ENCODE data around the gene COL8A2.

Gene COL8A2

GRCh38 chr1:36109041-36109679 lies 15.9 kb downstream of the COL8A2 start:
- TF ChIP-seq FOXP2 (optimal IDR thresholded peaks at IDR 0.05; ENCODE audit: borderline replicate concordance, extremely low read depth, extremely low read length, insufficient read depth) (no peak), POLR2AphosphoS5 (IDR thresholded peaks at IDR 0.05; ENCODE audit: low read depth, low read length) (no peak), TAF1 (IDR thresholded peaks at IDR 0.05; ENCODE audit: borderline replicate concordance, insufficient read depth, low read length) (no peak), REST (IDR thresholded peaks at IDR 0.05; ENCODE audit: insufficient read depth in 1 of 2, low read depth in 2 of 2, low read length in 2 of 2) (no peak), SIN3A (IDR thresholded peaks at IDR 0.05; ENCODE audit: borderline replicate concordance, insufficient read depth, low read length) (no peak)

GRCh38 chr1:36108314-36108713 lies 16.7 kb downstream of the COL8A2 start:
- TF ChIP-seq TAF1 (IDR thresholded peaks at IDR 0.05; ENCODE audit: borderline replicate concordance, insufficient read depth, low read length) = no peak
- TF ChIP-seq REST (IDR thresholded peaks at IDR 0.05; ENCODE audit: insufficient read depth in 1 of 2, low read depth in 2 of 2, low read length in 2 of 2) = no peak

DNA sequence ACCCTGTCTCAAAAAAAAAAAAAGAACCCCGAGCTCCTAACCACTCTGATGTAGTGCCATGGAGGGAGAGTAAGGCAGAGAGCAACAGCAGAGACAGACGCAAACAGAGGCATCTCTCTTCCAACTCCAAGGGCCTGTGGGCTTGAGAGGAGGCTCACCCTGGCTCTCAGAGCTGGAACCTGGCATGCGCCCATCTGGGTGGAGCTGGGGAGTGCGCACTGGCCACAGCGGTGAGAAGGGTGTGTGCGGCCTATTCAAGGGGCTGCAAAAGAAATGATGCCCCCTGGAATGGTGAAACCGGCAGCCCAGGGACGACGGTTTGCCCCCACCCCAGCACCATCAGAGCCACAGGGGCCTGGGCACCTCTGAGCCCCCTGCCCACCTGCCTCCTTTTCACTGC lies 17.6 kb downstream of the COL8A2 start:
- TF ChIP-seq POLR2AphosphoS5 (IDR thresholded peaks at IDR 0.05; ENCODE audit: low read depth, low read length) = no peak
- no peak for TF ChIP-seq REST (IDR thresholded peaks at IDR 0.05; ENCODE audit: insufficient read depth in 1 of 2, low read depth in 2 of 2, low read length in 2 of 2)
- no peak for TF ChIP-seq SIN3A (IDR thresholded peaks at IDR 0.05; ENCODE audit: borderline replicate concordance, insufficient read depth, low read length)
- TF ChIP-seq TAF1 (IDR thresholded peaks at IDR 0.05; ENCODE audit: borderline replicate concordance, insufficient read depth, low read length) = no peak
- no peak for TF ChIP-seq FOXP2 (optimal IDR thresholded peaks at IDR 0.05; ENCODE audit: borderline replicate concordance, extremely low read depth, extremely low read length, insufficient read depth)

- no peak for TF ChIP-seq FOXP2 (optimal IDR thresholded peaks at IDR 0.05; ENCODE audit: borderline replicate concordance, extremely low read depth, extremely low read length, insufficient read depth)
- no peak for TF ChIP-seq POLR2AphosphoS5 (IDR thresholded peaks at IDR 0.05; ENCODE audit: low read depth, low read length)
- no peak for TF ChIP-seq TAF1 (IDR thresholded peaks at IDR 0.05; ENCODE audit: borderline replicate concordance, insufficient read depth, low read length)
These were observed 18.8 kb downstream of the COL8A2 start for GRCh38 chr1:36106269-36106668.

DNA sequence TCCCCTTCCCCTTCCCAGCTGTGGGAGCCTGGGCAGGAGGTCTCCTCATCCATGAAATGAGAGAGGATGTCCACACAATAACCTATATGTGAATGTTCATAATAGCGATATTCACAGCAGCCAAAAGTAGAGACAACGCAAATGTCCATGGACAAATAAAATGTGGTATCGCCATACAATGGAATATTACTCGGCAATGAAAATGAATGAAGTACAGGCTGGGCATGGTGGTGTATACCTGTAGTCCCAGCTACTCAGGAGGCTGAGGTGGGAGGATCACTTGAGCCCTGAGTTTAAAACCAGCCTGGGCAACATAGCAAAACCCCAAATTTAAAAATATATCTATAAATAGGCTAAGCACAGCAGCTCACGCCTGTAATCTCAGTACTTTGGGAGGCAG lies 23.5 kb downstream of the COL8A2 start:
- TF ChIP-seq SIN3A (IDR thresholded peaks at IDR 0.05; ENCODE audit: borderline replicate concordance, insufficient read depth, low read length) = no peak
- TF ChIP-seq FOXP2 (optimal IDR thresholded peaks at IDR 0.05; ENCODE audit: borderline replicate concordance, extremely low read depth, extremely low read length, insufficient read depth) = no peak
- TF ChIP-seq POLR2AphosphoS5 (IDR thresholded peaks at IDR 0.05; ENCODE audit: low read depth, low read length) = no peak
- TF ChIP-seq REST (IDR thresholded peaks at IDR 0.05; ENCODE audit: insufficient read depth in 1 of 2, low read depth in 2 of 2, low read length in 2 of 2) = no peak
- no peak for TF ChIP-seq TAF1 (IDR thresholded peaks at IDR 0.05; ENCODE audit: borderline replicate concordance, insufficient read depth, low read length)
